Ishikawa (cell line): Measurements from ENCODE around the gene RFX4.

Experiments used
- CEBPB ChIP-seq: IDR thresholded peaks from 2 replicates; pipeline ENCODE4 v1.6.1; 2012
- CREB1 ChIP-seq: IDR thresholded peaks from 2 replicates; pipeline ENCODE4 v1.6.1; 2012; ENCODE audit warnings: low read depth
- EGR1 ChIP-seq: IDR thresholded peaks from 2 replicates; pipeline ENCODE4 v1.6.1; 2012
- EP300 ChIP-seq: IDR thresholded peaks from 2 replicates; pipeline ENCODE4 v1.6.1; 2012; ENCODE audit warnings: borderline replicate concordance
- FOXM1 ChIP-seq: IDR thresholded peaks from 2 replicates; pipeline ENCODE4 v1.6.1; 2012; ENCODE audit warnings: low read depth, borderline replicate concordance
- NFIC ChIP-seq: IDR thresholded peaks from 2 replicates; pipeline ENCODE4 v1.6.1; 2012
- RAD21 ChIP-seq: IDR thresholded peaks from 2 replicates; pipeline ENCODE4 v1.6.1; 2012; ENCODE audit warnings: low read depth
- REST ChIP-seq: IDR thresholded peaks from 2 replicates; pipeline ENCODE4 v1.6.1; 2012; ENCODE audit warnings: low read depth, mild to moderate bottlenecking
- TAF1 ChIP-seq: IDR thresholded peaks from 2 replicates; pipeline ENCODE4 v1.6.1; 2012; ENCODE audit warnings: low read depth, mild to moderate bottlenecking
- TCF12 ChIP-seq: IDR thresholded peaks from 2 replicates; pipeline ENCODE4 v1.6.1; 2012; ENCODE audit warnings: low read depth
- TEAD4 ChIP-seq: IDR thresholded peaks from 2 replicates; pipeline ENCODE4 v1.6.1; 2012
- USF1 ChIP-seq: IDR thresholded peaks from 2 replicates; pipeline ENCODE4 v1.6.1; 2012
- YY1 ChIP-seq: IDR thresholded peaks from 2 replicates; pipeline ENCODE4 v1.6.1; 2012; ENCODE audit warnings: low read depth
- ZBTB7A ChIP-seq: IDR thresholded peaks from 2 replicates; pipeline ENCODE4 v1.6.1; 2012; ENCODE audit warnings: low read depth
- TF ChIP-seq, protein P1 (sequence below): IDR thresholded peaks from 2 replicates; pipeline ENCODE4 v1.6.1; 2012

RFX4 gene

DNA sequence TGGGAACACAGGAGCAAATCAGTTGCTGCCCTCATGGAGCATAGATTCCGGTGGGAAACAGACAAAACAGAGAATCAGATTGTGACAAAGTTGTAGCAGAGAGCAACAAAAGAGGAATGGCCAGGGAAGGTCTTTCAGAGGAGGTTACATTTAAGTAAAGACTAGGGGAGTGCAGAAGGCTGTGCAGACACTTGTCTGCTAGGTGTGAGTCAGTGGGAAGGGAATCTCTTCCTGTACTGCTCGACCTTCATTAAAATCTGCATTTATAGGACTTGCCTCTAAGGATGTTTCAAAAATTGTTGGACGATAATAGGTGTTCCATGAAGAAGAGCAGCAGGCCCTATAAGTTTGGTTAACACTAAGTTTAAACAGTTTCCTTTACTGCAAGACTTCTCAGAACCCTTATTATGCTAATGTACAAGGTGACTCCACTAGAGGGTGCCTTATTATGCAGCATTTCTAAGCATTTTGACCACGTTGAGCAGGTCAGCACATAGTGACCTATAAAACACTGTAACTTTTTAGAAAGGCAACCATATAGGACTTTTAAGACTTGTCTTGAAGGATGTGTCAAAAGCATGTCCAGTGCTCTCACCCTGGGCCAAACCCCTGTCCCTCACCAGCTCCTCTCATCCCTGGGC is 99.9 kb downstream of the RFX4 start:
- TF ChIP-seq RAD21: peak; percentile 63
- no peak for TF ChIP-seq USF1

- TF ChIP-seq NFIC (no peak), RAD21 (no peak), TEAD4 (no peak), REST (no peak), CEBPB (no peak), TAF1 (no peak), USF1 (no peak), ZBTB7A (no peak), EP300 (no peak), YY1 (no peak), EGR1 (no peak), FOXM1 (no peak), CREB1 (no peak)
- TF ChIP-seq, protein P1, sequence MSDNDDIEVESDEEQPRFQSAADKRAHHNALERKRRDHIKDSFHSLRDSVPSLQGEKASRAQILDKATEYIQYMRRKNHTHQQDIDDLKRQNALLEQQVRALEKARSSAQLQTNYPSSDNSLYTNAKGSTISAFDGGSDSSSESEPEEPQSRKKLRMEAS: no peak
Observed at GRCh38 chr12:106684497-106684896, 101.7 kb downstream of the RFX4 start.

DNA sequence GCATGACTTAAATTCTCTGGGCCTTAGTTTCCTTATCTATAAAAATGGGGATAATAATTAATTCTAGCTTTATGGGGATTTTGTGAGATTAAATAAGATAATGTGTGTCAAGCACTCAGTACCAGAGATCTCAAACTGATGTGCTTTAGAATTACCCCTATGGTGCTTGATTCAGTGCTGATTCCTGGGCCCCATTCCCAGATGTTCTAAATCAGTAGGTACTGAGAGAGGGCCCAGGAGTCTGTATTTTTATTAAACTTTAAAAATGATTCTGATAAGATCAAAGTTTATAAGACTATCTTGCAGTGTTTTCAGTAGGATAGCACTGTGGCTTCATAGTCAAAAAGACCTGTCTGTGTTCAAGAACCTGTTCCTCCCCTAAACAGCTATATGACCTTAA is 102.6 kb downstream of the RFX4 start:
- no peak for TF ChIP-seq CEBPB
- no peak for TF ChIP-seq TCF12

DNA sequence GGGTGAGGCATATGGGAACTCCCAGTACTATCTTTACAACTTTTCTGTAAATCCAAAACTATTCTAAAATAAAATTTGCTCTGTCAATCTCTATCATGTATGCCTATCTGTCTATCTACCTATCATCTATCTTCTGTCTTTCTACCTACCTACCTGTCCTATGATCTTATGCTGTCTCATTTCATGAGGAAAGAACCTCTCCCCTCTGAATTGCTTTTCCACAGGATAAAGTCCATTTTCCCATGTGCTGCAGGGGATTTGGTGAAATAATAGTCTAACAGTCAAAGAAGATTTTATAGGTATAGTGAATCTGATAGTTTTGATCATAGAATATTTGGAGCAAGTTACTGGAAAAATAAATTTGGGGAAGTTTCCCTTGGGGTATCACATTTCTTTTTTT is 104.9 kb downstream of the RFX4 start:
- TF ChIP-seq CREB1: no peak
- no peak for TF ChIP-seq EGR1
- TF ChIP-seq ZBTB7A: no peak
- no peak for TF ChIP-seq EP300
- TF ChIP-seq YY1: no peak
- no peak for TF ChIP-seq NFIC
- TF ChIP-seq USF1: no peak
- TF ChIP-seq TCF12: no peak
- TF ChIP-seq, protein P1: no peak

GRCh38 chr12:106690569-106691305 is 107.9 kb downstream of the RFX4 start:
- no peak for TF ChIP-seq EP300
- TF ChIP-seq EGR1: no peak
- TF ChIP-seq, protein P1: no peak
- TF ChIP-seq TEAD4: no peak
- no peak for TF ChIP-seq FOXM1
- no peak for TF ChIP-seq TCF12
- TF ChIP-seq ZBTB7A: no peak

DNA sequence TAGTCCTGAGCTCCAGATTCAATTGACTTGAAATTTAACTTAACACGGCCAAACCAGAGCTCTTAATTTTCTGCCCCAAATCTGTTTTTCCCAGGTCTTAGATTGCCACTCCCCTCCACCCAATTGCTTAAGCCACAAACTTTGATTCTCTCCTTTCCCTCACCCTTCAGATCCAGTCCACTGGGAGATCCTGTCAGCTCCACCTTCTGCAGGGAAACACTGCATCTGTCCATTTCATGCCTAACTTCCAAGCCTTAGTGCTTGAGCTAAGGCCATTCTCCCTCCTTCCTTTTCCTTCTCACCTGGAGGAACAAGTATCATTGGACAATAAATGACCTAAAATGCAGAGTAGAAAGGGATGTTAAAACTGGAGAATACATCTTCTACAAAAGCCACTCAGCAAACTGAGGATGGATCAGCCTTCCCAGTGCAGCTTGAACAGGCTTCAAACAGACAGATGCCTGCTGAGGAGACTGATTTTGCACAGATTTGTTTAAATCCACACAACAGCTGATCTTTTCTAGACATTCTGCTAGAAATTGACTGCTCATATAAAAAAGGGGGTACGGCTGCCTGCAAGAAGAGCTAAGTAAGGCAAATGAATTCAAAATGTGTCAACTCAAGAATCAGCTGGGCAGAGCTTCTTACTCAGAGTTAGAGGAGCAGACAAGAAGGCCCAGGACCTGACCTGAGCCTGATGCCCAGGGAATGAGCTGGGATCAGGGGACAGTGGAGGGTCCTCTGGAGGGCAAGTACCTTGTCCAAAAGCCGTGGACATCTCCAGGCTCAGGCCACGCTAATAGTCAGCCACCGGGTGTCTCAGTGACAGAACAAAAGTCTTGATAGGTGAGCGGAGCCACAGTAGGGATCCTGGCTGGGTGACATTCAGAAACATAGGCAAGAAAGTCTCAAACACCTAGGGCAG is 110.4 kb downstream of the RFX4 start:
- TF ChIP-seq NFIC (no peak), EGR1 (no peak), CEBPB (no peak), CREB1 (no peak), TCF12 (no peak), REST (no peak), USF1 (no peak), TEAD4 (no peak)
- TF ChIP-seq, protein P1: no peak
